Endothelial cell of umbilical vein (primary cell): ENCODE results near the gene BRF1. TPM values are rescaled to one million over a fixed set of nuclear protein-coding genes. Genes with fewer than 3 reads are reported as not detected.

Source experiments
- BruUV-seq: library from RNA; stranded (reverse); fragments of 400-500 nt; replicated peaks from 2 replicates; lab custom pipeline; 2021; lab: Mats Ljungman, UMichigan
- CTCF ChIA-PET: fragments of 300-600, 350-600 bp; sonication (Branson Sonifier 250); formaldehyde crosslinking; loops from one replicate; lab custom pipeline; 2021; ENCODE audit warnings: antibody characterized with exemption, inconsistent platforms; lab: Charles Lee
- POLR2A ChIA-PET: fragments of 300-600, 350-600 bp; sonication (Branson Sonifier 250); formaldehyde crosslinking; loops from one replicate; lab custom pipeline; 2021; ENCODE audit warnings: antibody characterized with exemption, inconsistent platforms; lab: Charles Lee
- DNase-seq: peaks from one replicate; pipeline ENCODE4 v3.0.0-alpha.2; 2011; ENCODE audit warnings: low read depth, low spot score
- FAIRE-seq: peaks from 2 replicates; lab custom pipeline; 2011; peaks lifted over from hg19 to GRCh38; lab: Jason Lieb, UNC
- H2AFZ ChIP-seq: 2 replicates; pipeline ENCODE4 v1.6.0; 2012; ENCODE audit warnings: low read depth, low read length, control low read depth, inconsistent platforms
- H3K27ac ChIP-seq: 2 replicates; pipeline ENCODE4 v1.5.1; 2011; ENCODE audit warnings: low read depth, mild to moderate bottlenecking, control low read depth, low read length, moderate library complexity; ENCODE audit not compliant: insufficient read depth
- H3K27me3 ChIP-seq, 2 experiments: 2 replicates each; pipeline versions ENCODE4 v1.6.0 to v1.6.1; 2011; ENCODE audit warnings: low read length in 2 of 2, mixed read lengths in 1 of 2; ENCODE audit not compliant: control insufficient read depth in 2 of 2, insufficient read depth in 2 of 2
- H3K36me3 ChIP-seq, 2 experiments: 2 replicates in 1 of 2; 3 replicates in 1 of 2; pipeline ENCODE4 v1.5.1; 2011; ENCODE audit warnings: low read length in 2 of 2, mild to moderate bottlenecking in 1 of 2, moderate library complexity in 1 of 2; ENCODE audit not compliant: control insufficient read depth in 2 of 2, insufficient read depth in 2 of 2; ENCODE audit errors: extremely low read depth in 1 of 2
- H3K4me1 ChIP-seq: 3 replicates; pipeline ENCODE4 v1.5.1; 2011; ENCODE audit warnings: mild to moderate bottlenecking, low read length; ENCODE audit not compliant: control insufficient read depth, insufficient read depth; ENCODE audit errors: extremely low read depth
- H3K4me2 ChIP-seq: 2 replicates; pipeline ENCODE4 v1.6.1; 2011; ENCODE audit warnings: low read length, control low read depth, mixed read lengths; ENCODE audit not compliant: insufficient read depth
- H3K4me3 ChIP-seq, 3 experiments: fragments of 200-600 bp in 1 of 3; sonication (generic), shearing (Covaris generic) in 1 of 3; replicated peaks in 1 of 3; 2 replicates each; pipeline ENCODE4 v1.5.1; 2011 to 2016; ENCODE audit warnings: control low read depth in 3 of 3, low read length in 3 of 3, mild to moderate bottlenecking in 2 of 3, inconsistent platforms in 1 of 3, low read depth in 1 of 3, moderate library complexity in 1 of 3; ENCODE audit not compliant: insufficient read depth in 1 of 3
- H3K79me2 ChIP-seq: 2 replicates; pipeline ENCODE4 v1.6.0; 2012; ENCODE audit warnings: low read length, inconsistent platforms; ENCODE audit not compliant: control insufficient read depth, insufficient read depth
- H3K9ac ChIP-seq: replicated peaks from 2 replicates; pipeline ENCODE3; 2011; ENCODE audit warnings: low read length, control low read depth; ENCODE audit not compliant: insufficient read depth; ENCODE audit errors: extremely low read depth
- H3K9me1 ChIP-seq: replicated peaks from 3 replicates; pipeline ENCODE4 v1.6.0; 2011; ENCODE audit warnings: mild to moderate bottlenecking, low read length; ENCODE audit not compliant: control insufficient read depth, insufficient read depth; ENCODE audit errors: extremely low read depth
- H3K9me3 ChIP-seq: replicated peaks from 2 replicates; pipeline ENCODE4 v1.5.1; 2012; ENCODE audit warnings: low read length, inconsistent platforms; ENCODE audit not compliant: control insufficient read depth, insufficient read depth
- H4K20me1 ChIP-seq: replicated peaks from 2 replicates; pipeline ENCODE3; 2011; ENCODE audit warnings: mild to moderate bottlenecking, low read length; ENCODE audit not compliant: control insufficient read depth, insufficient read depth; ENCODE audit errors: extremely low read depth
- CTCF ChIP-seq, 2 donors: IDR thresholded peaks; 1 replicate in 1 of 2; 2 replicates in 1 of 2; pipeline ENCODE4 v1.5.1; 2011; ENCODE audit warnings: low read length in 2 of 2, mild to moderate bottlenecking in 2 of 2, moderate library complexity in 2 of 2, control low read depth in 1 of 2, inconsistent platforms in 1 of 2, low read depth in 1 of 2; ENCODE audit not compliant: insufficient read depth in 1 of 2; ENCODE audit errors: extremely low read depth in 1 of 2
- EZH2 ChIP-seq: IDR thresholded peaks from 2 replicates; pipeline ENCODE4 v1.6.1; 2012; ENCODE audit warnings: borderline replicate concordance, low read depth, mild to moderate bottlenecking, moderate library complexity, low read length, inconsistent platforms; ENCODE audit not compliant: severe bottlenecking
- FOS ChIP-seq: IDR thresholded peaks from 2 replicates; pipeline ENCODE4 v1.6.1; 2011; ENCODE audit warnings: mild to moderate bottlenecking, low read length, moderate library complexity, borderline replicate concordance; ENCODE audit not compliant: insufficient read depth
- GATA2 ChIP-seq: IDR thresholded peaks from 2 replicates; pipeline ENCODE4 v1.7.0; 2011; ENCODE audit warnings: low read depth, mild to moderate bottlenecking, moderate library complexity, mixed read lengths, low read length; ENCODE audit not compliant: insufficient read length, insufficient read depth
- JUN ChIP-seq: IDR thresholded peaks from 2 replicates; pipeline ENCODE4 v1.6.1; 2011; ENCODE audit warnings: borderline replicate concordance, low read depth; ENCODE audit not compliant: insufficient read length, insufficient read depth
- MAX ChIP-seq: IDR thresholded peaks from 2 replicates; pipeline ENCODE4 v1.6.1; 2011; ENCODE audit not compliant: insufficient read depth, insufficient read length
- MYC ChIP-seq: IDR thresholded peaks from one replicate; pipeline ENCODE4 v1.6.1; 2011; ENCODE audit warnings: mild to moderate bottlenecking, low read depth, low read length
- POLR2A ChIP-seq: IDR thresholded peaks from 2 replicates; pipeline ENCODE4 v1.6.1; 2012; ENCODE audit warnings: low read depth, mild to moderate bottlenecking, control low read depth, low read length
- POLR2AphosphoS5 ChIP-seq: IDR thresholded peaks from 2 replicates; pipeline ENCODE4 v1.6.1; 2012; ENCODE audit warnings: low read depth, mild to moderate bottlenecking, control low read depth, low read length, moderate library complexity; ENCODE audit not compliant: insufficient read depth
- dilution Hi-C: fragments of 300-500 bp; cut with MboI; formaldehyde crosslinking; loops from one replicate; pipeline ENCODE4 v1.15.0; 2019; ENCODE audit warnings: low sequenced_read_pairs; ENCODE audit not compliant: extremely low pct_ligation_motif_present
- intact Hi-C: fragments of 100-400 bp; cut with micrococcal nuclease; formaldehyde crosslinking; loops from one replicate; pipeline ENCODE4 v1.10.0; 2022
- polyA plus RNA-seq, 4 experiments: library from polyadenylated mRNA; depleted of rRNA in 3 of 4; stranded (reverse) in 3 of 4; unstranded in 1 of 4; fragments of >200 nt; gene quantifications; 2 replicates each; pipeline versions ENCODE4 v1.2.1 to v1.2.3, GENCODE V29; 2011 to 2012; ENCODE audit warnings: missing spikeins in 1 of 4
- total RNA-seq: library from RNA; stranded (reverse); gene quantifications from 2 replicates; pipeline ENCODE4 v1.2.3, GENCODE V29; 2021

Gene BRF1
- total and polyA plus RNA-seq, 2 donors (not counting 3 experiments of a cell fraction or from before 2014, with no cell fraction given), result 19.0 to 47.2 TPM

GRCh38 chr14:105177082-105177481 is 123.7 kb downstream of the BRF1 start:
- Histone ChIP-seq H4K20me1 (no peaks in the 10 kb centered on the region), H3K79me2 (no peaks in the 10 kb centered on the region), H3K9me3 (no peaks in the 10 kb centered on the region), H3K4me3 (no peak overlapping the region), H3K4me2 (no peak overlapping the region), H3K27me3 (no peaks in the 10 kb centered on the region), H3K27ac (no peak overlapping the region), H3K9me1 (no peaks in the 10 kb centered on the region), H3K9ac (no peak overlapping the region), H3K36me3 (no peaks in the 10 kb centered on the region), H3K4me1 (peaks cover 42% of the 10 kb centered on the region), H2AFZ (no peak overlapping the region)
- no TSS peak for BruUV-seq
- CTCF ChIA-PET, result interaction anchor here (0.9 to 1.4 kb wide), 2 partner anchors 9 to 87 kb away, joined by 3 read pairs; no protein-coding TSS in a partner anchor
- no peak for DNase-seq
- intact Hi-C loops (no loop called here), dilution Hi-C loops (no loop called here)
- FAIRE-seq, result no peak
- POLR2A ChIA-PET, result no interaction called here
- TF ChIP-seq MYC, result no peak

- H3K27me3 ChIP-seq, result no peaks in the 10 kb centered on the region
- no peak overlapping the region for H3K4me3 ChIP-seq
- H3K4me2 ChIP-seq, result no peak overlapping the region
- no peaks in the 10 kb centered on the region for H3K9me1 ChIP-seq
- H3K9me3 ChIP-seq, result no peaks in the 10 kb centered on the region
- dilution Hi-C loops, result no loop called here
- ChIA-PET POLR2A (no interaction called here), CTCF (interaction anchor here (0.9 to 1.4 kb wide), 5 partner anchors 8 to 175 kb away, joined by 3 to 6 read pairs (median 3); no protein-coding TSS in a partner anchor)
- H3K79me2 ChIP-seq, result no peaks in the 10 kb centered on the region
- H3K4me1 ChIP-seq, result peaks cover 42% of the 10 kb centered on the region
- intact Hi-C loops, result no loop called here
- no peaks in the 10 kb centered on the region for H3K36me3 ChIP-seq
- no peak for TF ChIP-seq JUN
- TF ChIP-seq GATA2, result no peak
- no peak for TF ChIP-seq EZH2
- TF ChIP-seq CTCF (IDR thresholded peaks at IDR 0.05; ENCODE audit: extremely low read depth in 1 of 2, insufficient read depth in 1 of 2, low read depth in 1 of 2, low read length in 2 of 2), result no peak
- no peak for TF ChIP-seq POLR2AphosphoS5
- no peak for TF ChIP-seq POLR2A
- TF ChIP-seq MAX, result no peak
- no peak for TF ChIP-seq FOS
- TF ChIP-seq MYC, result no peak
- no peak overlapping the region for H2AFZ ChIP-seq
- FAIRE-seq (no peak), DNase-seq (no peak)
- H4K20me1 ChIP-seq, result no peaks in the 10 kb centered on the region
- peak overlapping the region; percentile 76 for H3K27ac ChIP-seq
- no TSS peak for BruUV-seq
- H3K9ac ChIP-seq, result no peak overlapping the region
Observed at GRCh38 chr14:105176513-105176912, 124.3 kb downstream of the BRF1 start.
